BJ (cell line): ENCODE results near the gene GPR157. TPM values are rescaled to one million over a fixed set of nuclear protein-coding genes. Genes with fewer than 3 reads are reported as not detected.

Experiments used
- CTCF ChIA-PET: fragments of 350-600 bp; formaldehyde crosslinking; extraction: SDS; loops from one replicate; lab custom pipeline; 2021; ENCODE audit warnings: antibody characterized with exemption, inconsistent platforms; lab: Yijun Ruan, JAX
- POLR2A ChIA-PET: fragments of 300-600 bp; sonication (Branson Sonifier 250); formaldehyde crosslinking; extraction: SDS; loops from one replicate; lab custom pipeline; 2021; ENCODE audit warnings: antibody characterized with exemption; lab: Charles Lee
- DNase-seq: peaks from one replicate; pipeline ENCODE4 v3.0.0-alpha.2; 2011; ENCODE audit warnings: low read depth
- H3K27me3 ChIP-seq: 2 replicates; pipeline ENCODE4 v1.6.0; 2011; ENCODE audit warnings: low read length; ENCODE audit not compliant: control insufficient read depth, insufficient read depth
- H3K36me3 ChIP-seq: 2 replicates; pipeline ENCODE4 v1.5.1; 2011; ENCODE audit warnings: low read length; ENCODE audit not compliant: control insufficient read depth, insufficient read depth
- H3K4me3 ChIP-seq: 2 replicates; pipeline ENCODE4 v1.5.1; 2011; ENCODE audit warnings: low read depth, mild to moderate bottlenecking, control low read depth, low read length
- polyA plus RNA-seq: library from polyadenylated mRNA; depleted of rRNA; stranded (reverse); fragments of >200 nt; gene quantifications from 2 replicates; pipeline ENCODE4 v1.2.3, GENCODE V29; 2011
- TF ChIP-seq, protein P1 (sequence below): IDR thresholded peaks from 2 replicates; pipeline ENCODE4 v1.5.1; 2011; ENCODE audit warnings: low read depth, mild to moderate bottlenecking, control low read depth, inconsistent platforms, low read length, moderate library complexity; ENCODE audit not compliant: insufficient read depth

The GPR157 gene
- polyA plus RNA-seq, 1 experiment, result 2.5 TPM

GRCh38 chr1:9118186-9118585, 10.7 kb downstream of the GPR157 start:
- no peaks in the 10 kb centered on the region for H3K27me3 ChIP-seq
- ChIA-PET CTCF (interaction anchor here (1.4 to 1.8 kb wide), 2 partner anchors 16 kb away, joined by 3 to 5 read pairs; no protein-coding TSS in a partner anchor), POLR2A (no interaction called here)
- DNase-seq, result no peak
- H3K4me3 ChIP-seq, result no peak overlapping the region
- no peaks in the 10 kb centered on the region for H3K36me3 ChIP-seq
- TF ChIP-seq, protein P1, sequence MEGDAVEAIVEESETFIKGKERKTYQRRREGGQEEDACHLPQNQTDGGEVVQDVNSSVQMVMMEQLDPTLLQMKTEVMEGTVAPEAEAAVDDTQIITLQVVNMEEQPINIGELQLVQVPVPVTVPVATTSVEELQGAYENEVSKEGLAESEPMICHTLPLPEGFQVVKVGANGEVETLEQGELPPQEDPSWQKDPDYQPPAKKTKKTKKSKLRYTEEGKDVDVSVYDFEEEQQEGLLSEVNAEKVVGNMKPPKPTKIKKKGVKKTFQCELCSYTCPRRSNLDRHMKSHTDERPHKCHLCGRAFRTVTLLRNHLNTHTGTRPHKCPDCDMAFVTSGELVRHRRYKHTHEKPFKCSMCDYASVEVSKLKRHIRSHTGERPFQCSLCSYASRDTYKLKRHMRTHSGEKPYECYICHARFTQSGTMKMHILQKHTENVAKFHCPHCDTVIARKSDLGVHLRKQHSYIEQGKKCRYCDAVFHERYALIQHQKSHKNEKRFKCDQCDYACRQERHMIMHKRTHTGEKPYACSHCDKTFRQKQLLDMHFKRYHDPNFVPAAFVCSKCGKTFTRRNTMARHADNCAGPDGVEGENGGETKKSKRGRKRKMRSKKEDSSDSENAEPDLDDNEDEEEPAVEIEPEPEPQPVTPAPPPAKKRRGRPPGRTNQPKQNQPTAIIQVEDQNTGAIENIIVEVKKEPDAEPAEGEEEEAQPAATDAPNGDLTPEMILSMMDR, result no peak

DNA sequence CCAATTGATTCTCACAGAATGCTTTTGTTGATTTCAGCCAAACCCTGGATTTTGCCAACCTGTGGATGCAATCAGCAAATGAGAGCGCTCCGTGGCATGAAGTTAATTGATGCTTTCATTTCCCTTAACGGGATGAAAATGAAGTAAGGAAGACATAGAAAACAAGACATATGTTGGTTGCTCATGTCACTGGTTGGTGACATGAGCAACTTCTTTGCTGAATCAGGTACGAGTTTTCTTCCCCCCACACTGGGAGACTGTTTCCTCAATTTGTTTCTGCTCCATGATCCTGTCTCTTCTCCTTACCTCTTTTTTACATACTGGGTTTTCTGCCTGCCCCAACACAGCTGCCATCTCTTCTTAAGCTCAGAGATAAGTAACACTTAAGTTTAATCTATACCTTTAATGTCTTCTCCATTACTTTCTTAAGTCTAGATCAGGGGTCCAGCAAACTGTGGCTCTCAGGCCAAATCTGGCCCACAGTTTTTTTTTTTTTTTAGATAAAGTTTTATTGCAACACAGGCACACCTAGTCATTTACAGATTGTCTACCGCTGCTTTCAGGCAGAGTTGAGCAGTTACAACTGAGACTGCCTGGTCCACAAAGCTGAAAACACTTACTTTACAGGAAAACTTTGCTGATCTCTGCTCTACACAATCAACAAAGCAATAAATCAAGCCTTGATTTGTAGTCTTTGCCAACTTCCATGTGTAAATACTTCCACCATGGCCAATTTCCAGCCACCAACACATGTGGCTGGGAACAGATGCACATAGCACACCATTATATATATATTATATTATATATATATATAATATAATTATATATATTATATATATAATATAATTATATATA, 13.3 kb downstream of the GPR157 start:
- TF ChIP-seq, protein P1, result no peak
- Histone ChIP-seq H3K4me3 (no peak overlapping the region), H3K27me3 (no peaks in the 10 kb centered on the region), H3K36me3 (no peaks in the 10 kb centered on the region)
- DNase-seq, result no peak
- ChIA-PET POLR2A (no interaction called here), CTCF (interaction anchor here (0.6 to 1.0 kb wide), 3 partner anchors 14 to 183 kb away, joined by 3 to 5 read pairs (median 5); no protein-coding TSS in a partner anchor)

DNA sequence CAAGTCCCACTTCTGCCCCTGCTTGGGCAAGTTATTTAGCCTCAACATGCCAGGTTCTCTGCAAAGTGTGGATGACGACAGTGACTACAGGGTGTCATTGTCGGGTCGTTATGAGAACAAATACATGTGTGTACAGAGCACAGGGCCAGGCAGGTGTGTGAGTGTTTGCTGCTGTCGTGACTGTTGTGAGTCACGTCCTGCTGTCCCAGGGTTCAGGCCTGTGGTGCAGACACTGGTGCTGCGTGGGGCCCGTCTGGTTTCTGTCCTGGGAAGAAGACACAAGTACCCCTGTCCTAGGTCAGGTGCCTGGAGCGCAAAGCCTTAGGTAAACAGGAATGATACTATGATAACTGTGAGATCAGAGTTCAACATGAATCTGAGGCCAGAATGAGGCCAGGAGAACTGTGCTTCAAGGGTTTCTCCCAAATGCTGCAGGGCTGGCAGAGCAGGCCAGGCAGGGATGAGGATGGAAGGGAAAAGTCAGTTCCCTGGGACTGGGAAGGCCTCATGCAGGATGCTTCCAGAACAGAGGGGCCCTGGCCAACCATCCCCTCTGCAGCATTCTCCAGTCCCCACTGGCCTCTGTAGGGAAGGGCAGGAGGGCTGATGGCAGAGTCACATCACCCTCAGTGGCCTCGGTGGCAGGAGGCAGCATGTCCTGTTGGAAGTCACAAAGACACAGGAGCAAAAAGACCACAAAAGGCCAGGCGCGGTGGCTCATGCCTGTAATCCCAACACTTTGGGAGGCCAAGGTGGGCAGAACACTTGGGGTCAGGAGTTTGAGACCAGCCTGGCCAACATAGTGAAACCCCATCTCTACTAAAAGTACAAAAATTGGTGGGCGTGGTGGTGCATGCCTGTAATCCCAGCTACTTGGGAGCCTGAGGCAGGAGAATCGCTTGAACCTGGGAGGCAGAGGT, 15.7 kb downstream of the GPR157 start:
- POLR2A ChIA-PET, result no interaction called here
- no peak for DNase-seq
- CTCF ChIA-PET, result interaction anchor here (0.7 to 3.7 kb wide), 6 partner anchors 7 to 378 kb away, joined by 3 to 29 read pairs (median 14); no protein-coding TSS in a partner anchor
- Histone ChIP-seq H3K27me3 (no peaks in the 10 kb centered on the region), H3K36me3 (no peaks in the 10 kb centered on the region; the same call in 1 of the 2 replicates), H3K4me3 (no peak overlapping the region)
- TF ChIP-seq, protein P1, result no peak

DNA sequence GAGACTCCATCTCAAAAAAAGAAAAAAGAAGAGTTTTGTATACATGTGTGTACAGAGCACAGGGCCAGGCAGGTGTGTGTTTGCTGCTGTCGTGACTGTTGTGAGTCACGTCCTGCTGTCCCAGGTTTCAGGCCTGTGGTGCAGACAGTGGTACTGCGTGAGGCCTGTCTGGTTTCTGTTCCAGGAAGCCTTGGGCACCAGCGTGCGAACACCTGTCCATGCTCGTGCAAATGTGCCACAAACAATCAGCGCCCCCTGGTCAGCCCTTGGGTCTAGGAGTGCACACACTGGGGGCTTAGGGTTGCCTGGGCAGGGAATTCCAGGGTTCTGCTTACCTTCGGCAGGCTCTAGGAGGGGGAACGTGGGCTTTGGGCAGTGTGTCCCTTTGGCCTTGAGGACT, 16.9 kb downstream of the GPR157 start:
- ChIA-PET CTCF (interaction anchor here (0.7 to 3.9 kb wide), 14 partner anchors 9 to 379 kb away, joined by 3 to 30 read pairs (median 5); partner anchors contain the start of gene H6PD), POLR2A (no interaction called here)
- Histone ChIP-seq H3K36me3 (no peaks in the 10 kb centered on the region; the same call in 1 of the 2 replicates), H3K27me3 (no peaks in the 10 kb centered on the region), H3K4me3 (no peak overlapping the region)
- DNase-seq, result no peak
- TF ChIP-seq, protein P1, result no peak
